ENCODE measurements around the gene PTGER1.

PTGER1 gene

DNA sequence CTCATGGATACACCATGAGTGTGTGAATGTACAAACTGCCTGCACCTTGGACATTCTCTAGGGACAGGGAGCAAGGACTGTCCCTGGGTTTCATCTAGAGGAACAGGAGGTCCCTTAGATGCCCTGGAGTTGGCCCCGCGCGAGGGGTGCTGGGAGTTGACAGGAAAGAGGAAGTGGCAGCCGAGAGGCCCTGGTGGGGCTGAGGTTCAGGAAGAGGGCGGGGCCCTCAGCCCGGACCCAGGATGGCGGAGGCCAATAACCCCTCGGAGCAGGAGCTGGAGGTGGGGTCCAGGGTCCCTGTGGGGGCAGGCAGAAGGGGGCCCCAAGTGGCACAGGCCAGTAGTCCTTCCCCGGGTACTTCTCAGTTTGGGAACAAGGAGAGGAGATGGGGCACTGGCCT, 35.1 kb downstream of the PTGER1 start:
- peak; percentile 10 to 23 for DNase-seq (ENCODE audit: low read depth in 2 of 2)
- TF ChIP-seq, protein P1, sequence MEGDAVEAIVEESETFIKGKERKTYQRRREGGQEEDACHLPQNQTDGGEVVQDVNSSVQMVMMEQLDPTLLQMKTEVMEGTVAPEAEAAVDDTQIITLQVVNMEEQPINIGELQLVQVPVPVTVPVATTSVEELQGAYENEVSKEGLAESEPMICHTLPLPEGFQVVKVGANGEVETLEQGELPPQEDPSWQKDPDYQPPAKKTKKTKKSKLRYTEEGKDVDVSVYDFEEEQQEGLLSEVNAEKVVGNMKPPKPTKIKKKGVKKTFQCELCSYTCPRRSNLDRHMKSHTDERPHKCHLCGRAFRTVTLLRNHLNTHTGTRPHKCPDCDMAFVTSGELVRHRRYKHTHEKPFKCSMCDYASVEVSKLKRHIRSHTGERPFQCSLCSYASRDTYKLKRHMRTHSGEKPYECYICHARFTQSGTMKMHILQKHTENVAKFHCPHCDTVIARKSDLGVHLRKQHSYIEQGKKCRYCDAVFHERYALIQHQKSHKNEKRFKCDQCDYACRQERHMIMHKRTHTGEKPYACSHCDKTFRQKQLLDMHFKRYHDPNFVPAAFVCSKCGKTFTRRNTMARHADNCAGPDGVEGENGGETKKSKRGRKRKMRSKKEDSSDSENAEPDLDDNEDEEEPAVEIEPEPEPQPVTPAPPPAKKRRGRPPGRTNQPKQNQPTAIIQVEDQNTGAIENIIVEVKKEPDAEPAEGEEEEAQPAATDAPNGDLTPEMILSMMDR (IDR thresholded peaks at IDR 0.05; ENCODE audit: low read depth, low read length), result no peak
- no peak overlapping the region for H3K4me3 ChIP-seq (replicated peaks in 1 of 2; ENCODE audit: low read depth in 2 of 2, low read length in 2 of 2)

DNA sequence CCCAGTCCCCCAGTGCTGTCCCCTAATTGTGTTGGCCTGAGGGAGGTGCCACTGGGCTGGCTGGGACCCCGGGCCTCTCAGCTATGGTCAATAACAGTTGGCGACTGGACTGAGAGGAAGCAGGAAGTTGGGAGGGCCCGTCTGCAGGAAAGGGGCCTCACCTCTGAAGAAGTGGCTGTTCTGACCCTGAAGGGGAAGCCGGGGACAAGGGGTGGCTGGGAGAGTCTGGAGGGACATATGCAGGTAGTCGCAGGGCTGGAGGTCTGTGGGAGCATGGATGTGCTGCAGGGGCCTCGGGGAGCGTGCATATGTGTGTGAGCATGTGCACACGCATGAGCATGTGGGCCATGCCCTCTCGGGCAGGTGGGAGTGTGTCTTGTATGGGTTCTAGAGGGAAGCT, 36.1 kb downstream of the PTGER1 start:
- H3K4me3 ChIP-seq (replicated peaks in 1 of 2; ENCODE audit: low read depth in 2 of 2, low read length in 2 of 2), result no peak overlapping the region
- TF ChIP-seq, protein P1 (IDR thresholded peaks at IDR 0.05; ENCODE audit: low read depth, low read length), result no peak
- DNase-seq (ENCODE audit: low read depth in 2 of 2), result no peak

GRCh38 chr19:14437578-14438140, 37.5 kb downstream of the PTGER1 start:
- TF ChIP-seq, protein P1 (IDR thresholded peaks at IDR 0.05; ENCODE audit: low read depth, low read length), result no peak
- no peak overlapping the region for H3K4me3 ChIP-seq (replicated peaks in 1 of 2; ENCODE audit: low read depth in 2 of 2, low read length in 2 of 2)
- DNase-seq (ENCODE audit: low read depth in 2 of 2), result peak in 1 of 2 donors; percentile 50

DNA sequence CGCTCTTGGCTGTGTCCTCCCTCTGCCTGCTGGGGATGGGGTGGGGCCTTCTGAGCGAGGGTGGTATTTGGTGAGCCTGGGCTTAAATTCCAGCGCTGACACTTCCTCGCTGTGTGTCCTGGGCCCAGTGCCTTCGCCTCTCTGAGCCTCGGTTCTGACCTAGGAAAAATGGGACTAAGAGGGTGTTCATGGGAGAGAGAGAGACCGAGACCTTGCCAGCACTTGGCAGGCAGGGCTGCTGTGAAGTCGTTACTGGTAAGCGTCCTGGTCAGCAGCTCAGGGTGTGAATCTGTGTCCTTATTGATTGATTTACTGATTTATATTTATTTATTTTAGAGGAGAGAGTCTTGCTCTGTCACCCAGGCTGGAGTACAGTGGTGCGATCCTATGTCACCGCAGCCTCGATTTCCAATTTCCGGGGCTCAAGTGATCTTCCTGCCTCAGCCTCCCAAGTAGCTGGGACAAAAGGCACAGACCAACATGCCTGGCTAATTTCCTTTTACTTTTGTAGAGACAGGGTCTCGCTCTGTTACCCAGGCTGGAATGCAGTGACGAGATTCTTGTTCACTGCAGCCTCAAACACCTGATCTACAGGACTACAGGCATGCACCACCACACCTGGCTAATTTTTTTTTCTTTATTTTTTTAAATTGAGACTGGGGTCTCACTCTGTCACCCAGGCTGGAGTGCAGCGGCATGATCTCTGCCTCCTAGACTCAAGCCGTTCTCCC, 39.7 kb downstream of the PTGER1 start:
- peak overlapping the region in 1 of 2 donors; percentile 76 for H3K4me3 ChIP-seq (replicated peaks in 1 of 2; ENCODE audit: low read depth in 2 of 2, low read length in 2 of 2)
- no peak for DNase-seq (ENCODE audit: low read depth in 2 of 2)
- TF ChIP-seq, protein P1 (IDR thresholded peaks at IDR 0.05; ENCODE audit: low read depth, low read length), result no peak

DNA sequence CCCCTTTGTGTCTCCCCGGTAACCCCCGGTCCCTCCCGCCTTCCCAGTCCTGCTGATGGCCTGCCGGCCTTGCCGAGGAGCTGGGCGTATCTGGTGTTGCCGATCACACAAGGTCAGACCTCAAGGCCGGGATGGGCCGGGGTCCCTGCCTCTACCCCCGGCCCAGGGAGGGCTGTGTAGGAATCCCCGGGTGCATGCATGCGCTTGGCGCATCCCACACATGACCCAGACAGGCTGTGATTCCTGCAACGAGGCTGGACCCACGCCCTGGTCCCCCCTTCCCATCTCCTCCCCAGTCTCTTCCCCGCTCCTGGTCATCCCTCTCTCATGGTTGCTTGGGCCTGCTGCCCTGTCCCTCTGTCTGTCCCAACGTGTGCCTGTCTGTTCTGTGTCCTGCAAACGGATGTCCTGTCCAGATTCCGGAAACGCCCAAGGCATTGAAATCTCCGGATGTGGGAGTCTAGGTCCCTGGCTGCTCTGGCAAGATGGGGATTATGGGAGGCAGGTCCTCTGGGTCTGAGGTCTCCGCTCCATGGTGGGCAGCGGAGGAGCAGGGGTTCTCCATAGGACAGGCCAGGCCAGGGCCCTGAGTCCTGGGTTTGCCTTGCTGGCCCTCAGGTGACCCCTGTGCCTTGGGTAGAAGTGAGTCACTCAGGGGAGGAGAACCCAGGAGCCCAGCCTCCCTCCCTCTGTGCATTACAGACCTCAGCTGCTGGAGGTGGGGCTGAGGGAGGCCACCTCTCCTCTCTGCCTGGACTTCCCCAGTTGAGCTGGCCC, 40.4 kb downstream of the PTGER1 start:
- DNase-seq (ENCODE audit: low read depth in 2 of 2), result peak; percentile 83 to 92
- peak overlapping the region; percentile 76 to 80 for H3K4me3 ChIP-seq (replicated peaks in 1 of 2; ENCODE audit: low read depth in 2 of 2, low read length in 2 of 2)
- TF ChIP-seq, protein P1 (IDR thresholded peaks at IDR 0.05; ENCODE audit: low read depth, low read length), result no peak

DNA sequence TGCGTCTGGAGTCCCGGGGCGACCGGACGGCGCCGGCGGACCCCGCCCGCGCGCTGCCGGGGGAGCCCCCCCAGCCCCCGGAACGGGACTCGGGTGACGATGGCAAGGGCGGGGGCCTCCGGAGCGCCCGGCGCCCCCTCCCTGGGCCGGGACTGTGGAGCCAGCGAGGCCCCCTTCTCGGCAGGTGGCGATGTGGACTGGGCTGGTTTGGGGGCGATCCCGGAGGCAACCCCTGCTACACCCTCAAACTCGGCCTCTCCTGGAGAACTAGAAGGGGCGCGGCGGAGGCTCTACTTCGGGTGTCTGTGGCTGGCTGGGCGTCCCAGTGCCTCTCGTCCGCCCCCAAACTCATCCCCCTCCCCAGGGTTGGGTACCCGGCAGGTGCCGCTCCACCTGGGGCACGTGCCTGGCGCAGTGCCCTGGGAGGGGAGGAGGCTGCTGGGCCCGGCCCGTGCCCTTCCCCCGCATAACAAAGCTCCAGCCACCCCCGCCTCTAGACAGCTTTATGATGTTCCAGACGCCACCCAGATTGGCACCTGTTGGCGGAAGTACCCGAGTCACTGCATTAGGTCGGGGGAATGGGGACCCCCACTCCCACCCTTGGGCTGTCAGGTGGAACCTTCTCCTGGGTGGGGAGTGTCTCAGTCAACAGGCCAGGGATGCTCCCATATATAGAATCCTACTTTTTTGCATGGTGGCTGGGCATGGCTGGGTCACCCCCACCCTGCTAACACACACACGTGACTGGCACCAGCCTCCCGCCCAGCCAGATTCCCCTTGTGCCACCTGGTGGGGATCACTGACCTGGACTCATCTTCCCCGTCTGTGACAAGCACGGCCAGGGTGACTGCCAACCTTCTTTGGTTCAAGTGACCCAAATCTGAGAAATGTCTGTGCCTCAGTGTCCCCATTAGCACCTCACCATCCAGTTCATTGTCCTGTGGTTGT, 41.3 kb downstream of the PTGER1 start:
- no peak for DNase-seq (ENCODE audit: low read depth in 2 of 2)
- TF ChIP-seq, protein P1 (IDR thresholded peaks at IDR 0.05; ENCODE audit: low read depth, low read length), result no peak
- peak overlapping the region; percentile 76 to 80 for H3K4me3 ChIP-seq (replicated peaks in 1 of 2; ENCODE audit: low read depth in 2 of 2, low read length in 2 of 2)

Measured in cardiac fibroblast (primary cell).